H1 (cell line): ENCODE results near the gene B4GAT1. TPM values are rescaled to one million over a fixed set of nuclear protein-coding genes. Genes with fewer than 3 reads are reported as not detected.
A peak's percentile ranks its signal among the peaks of the same experiment; 100 is the strongest.

ENCODE experiments used
- CTCF ChIA-PET: fragments of 300-600 bp; sonication (Branson Sonifier 250); formaldehyde crosslinking; loops from one replicate; lab custom pipeline; 2021; ENCODE audit not compliant: partially characterized antibody; lab: Charles Lee
- POLR2A ChIA-PET: fragments of 300-600 bp; sonication (Branson Sonifier 250); formaldehyde crosslinking; loops from one replicate; lab custom pipeline; 2021; ENCODE audit warnings: inconsistent platforms; ENCODE audit not compliant: partially characterized antibody; lab: Charles Lee
- DNase-seq, 2 experiments: peaks; one replicate each; pipeline versions ENCODE4 v3.0.0 to v3.0.0-alpha.2; 2010 to 2022; ENCODE audit warnings: low spot score in 2 of 2, low read depth in 1 of 2, mixed read lengths in 1 of 2
- FAIRE-seq: peaks from 2 replicates; lab custom pipeline; 2011; peaks lifted over from hg19 to GRCh38; lab: Jason Lieb, UNC
- H2AFZ ChIP-seq: 2 replicates; pipeline ENCODE4 v1.8.1; 2012; ENCODE audit warnings: low read length, inconsistent platforms
- H2AK5ac ChIP-seq: 2 replicates; pipeline ENCODE4 v1.6.1; 2013; ENCODE audit warnings: low read depth, low read length
- H2BK120ac ChIP-seq: replicated peaks from 2 replicates; pipeline ENCODE3; 2013; ENCODE audit warnings: low read depth, low read length, inconsistent platforms
- H2BK12ac ChIP-seq: 2 replicates; pipeline ENCODE4 v1.6.1; 2013; ENCODE audit warnings: low read depth, low read length
- H2BK15ac ChIP-seq: 2 replicates; pipeline ENCODE4 v1.6.1; 2013; ENCODE audit warnings: low read length
- H2BK20ac ChIP-seq: 2 replicates; pipeline ENCODE4 v1.6.1; 2013; ENCODE audit warnings: low read length
- H2BK5ac ChIP-seq: 2 replicates; pipeline ENCODE4 v1.6.1; 2013; ENCODE audit warnings: low read depth, low read length
- H3K14ac ChIP-seq: 2 replicates; pipeline ENCODE4 v1.6.1; 2013; ENCODE audit warnings: inconsistent platforms; ENCODE audit not compliant: insufficient read length
- H3K18ac ChIP-seq: 2 replicates; pipeline ENCODE4 v1.6.1; 2013; ENCODE audit warnings: low read length; ENCODE audit errors: extremely low read depth
- H3K23ac ChIP-seq: 2 replicates; pipeline ENCODE4 v1.6.1; 2013; ENCODE audit warnings: inconsistent platforms; ENCODE audit not compliant: insufficient read length
- H3K23me2 ChIP-seq: 2 replicates; pipeline ENCODE4 v1.6.1; 2013; ENCODE audit warnings: low read depth, low read length
- H3K27ac ChIP-seq: 2 replicates; pipeline ENCODE4 v1.6.1; 2011; ENCODE audit warnings: low read depth, low read length, inconsistent platforms
- H3K27me3 ChIP-seq, 4 experiments: replicated peaks in 1 of 4; 1 replicate in 1 of 4; 2 replicates in 3 of 4; pipeline versions ENCODE4 v1.6.1 to v1.8.1; 2011 to 2013; ENCODE audit warnings: low read length in 3 of 4, mild to moderate bottlenecking in 3 of 4, inconsistent platforms in 2 of 4, mixed read lengths in 2 of 4, moderate library complexity in 1 of 4; ENCODE audit not compliant: control insufficient read depth in 3 of 4, insufficient read depth in 3 of 4; ENCODE audit errors: extremely low read depth in 1 of 4
- H3K36me3 ChIP-seq, 4 experiments: 2 replicates each; pipeline versions ENCODE4 v1.6.1 to v1.8.1; 2011 to 2013; ENCODE audit warnings: mild to moderate bottlenecking in 4 of 4, low read length in 3 of 4, moderate library complexity in 2 of 4, control low read depth in 1 of 4, inconsistent platforms in 1 of 4; ENCODE audit not compliant: insufficient read depth in 4 of 4, control insufficient read depth in 2 of 4
- H3K4ac ChIP-seq: replicated peaks from 2 replicates; pipeline ENCODE3; 2013; ENCODE audit warnings: low read length, low read depth, mixed read lengths, inconsistent platforms; ENCODE audit not compliant: insufficient read length
- H3K4me1 ChIP-seq, 4 experiments: replicated peaks in 1 of 4; 1 replicate in 1 of 4; 2 replicates in 3 of 4; pipeline versions ENCODE4 v1.6.1 to v1.8.1; 2011 to 2013; ENCODE audit warnings: low read length in 3 of 4, inconsistent platforms in 2 of 4, mixed read lengths in 1 of 4; ENCODE audit not compliant: insufficient read depth in 4 of 4, control insufficient read depth in 3 of 4
- H3K4me2 ChIP-seq, 2 experiments: 2 replicates each; pipeline versions ENCODE4 v1.6.1 to v1.8.1; 2011 to 2013; ENCODE audit warnings: low read depth in 2 of 2, low read length in 2 of 2, control low read depth in 1 of 2, inconsistent platforms in 1 of 2, mild to moderate bottlenecking in 1 of 2; ENCODE audit not compliant: insufficient read depth in 1 of 2
- H3K4me3 ChIP-seq, 4 experiments: fragments of 200-600, 300-600 bp in 1 of 4; sonication (generic), shearing (Covaris generic), sonication (Bioruptor Twin) in 1 of 4; 2 replicates each; pipeline versions ENCODE4 v1.5.1 to v1.8.1; 2011 to 2016; ENCODE audit warnings: low read length in 4 of 4, low read depth in 3 of 4, control low read depth in 2 of 4, inconsistent platforms in 2 of 4, mild to moderate bottlenecking in 2 of 4, mixed read lengths in 1 of 4, moderate library complexity in 1 of 4; ENCODE audit not compliant: insufficient read depth in 2 of 4; ENCODE audit errors: extremely low read depth in 1 of 4
- H3K56ac ChIP-seq: replicated peaks from 2 replicates; pipeline ENCODE3; 2013; ENCODE audit warnings: low read depth, mild to moderate bottlenecking, mixed read lengths, low read length, inconsistent platforms; ENCODE audit not compliant: insufficient read length
- H3K79me1 ChIP-seq: 2 replicates; pipeline ENCODE4 v1.6.1; 2013; ENCODE audit warnings: low read depth, low read length, control low read depth
- H3K79me2 ChIP-seq, 2 experiments: 2 replicates each; pipeline versions ENCODE4 v1.6.1 to v1.8.1; 2012 to 2013; ENCODE audit warnings: low read length in 2 of 2, mild to moderate bottlenecking in 2 of 2, inconsistent platforms in 1 of 2; ENCODE audit not compliant: insufficient read depth in 2 of 2, control insufficient read depth in 1 of 2
- H3K9ac ChIP-seq, 4 experiments: replicated peaks in 1 of 4; 1 replicate in 1 of 4; 2 replicates in 3 of 4; pipeline versions ENCODE4 v1.6.1 to v1.8.1; 2011 to 2013; ENCODE audit warnings: low read depth in 3 of 4, low read length in 3 of 4, control low read depth in 2 of 4, mild to moderate bottlenecking in 2 of 4, moderate library complexity in 2 of 4, inconsistent platforms in 1 of 4; ENCODE audit errors: extremely low read depth in 1 of 4
- H3K9me3 ChIP-seq, 2 experiments: 2 replicates each; pipeline versions ENCODE4 v1.6.1 to v1.8.1; 2012 to 2013; ENCODE audit warnings: mild to moderate bottlenecking in 2 of 2, moderate library complexity in 2 of 2, control low read depth in 1 of 2, inconsistent platforms in 1 of 2, low read depth in 1 of 2, low read length in 1 of 2, mixed read lengths in 1 of 2; ENCODE audit not compliant: insufficient read depth in 2 of 2
- H4K20me1 ChIP-seq, 2 experiments: replicated peaks in 1 of 2; 2 replicates each; pipeline versions ENCODE3 to v1.8.1; 2011 to 2013; ENCODE audit warnings: inconsistent platforms in 2 of 2, low read length in 2 of 2, mild to moderate bottlenecking in 1 of 2; ENCODE audit not compliant: insufficient read depth in 2 of 2, control insufficient read depth in 1 of 2
- H4K5ac ChIP-seq: 2 replicates; pipeline ENCODE4 v1.6.1; 2013; ENCODE audit warnings: low read length, low read depth, mixed read lengths, inconsistent platforms; ENCODE audit not compliant: insufficient read length
- H4K8ac ChIP-seq: 2 replicates; pipeline ENCODE4 v1.8.0; 2013; ENCODE audit warnings: mild to moderate bottlenecking, moderate library complexity, low read length, inconsistent platforms; ENCODE audit not compliant: insufficient read depth; ENCODE audit errors: extremely low read depth
- H4K91ac ChIP-seq: replicated peaks from 2 replicates; pipeline ENCODE3; 2013; ENCODE audit warnings: low read length, mixed read lengths, inconsistent platforms; ENCODE audit not compliant: insufficient read length
- BCL11A ChIP-seq, 2 experiments: IDR thresholded peaks; one replicate each; pipeline ENCODE4 v1.6.1; 2011; ENCODE audit warnings: low read depth in 2 of 2, low read length in 2 of 2, mild to moderate bottlenecking in 2 of 2
- CEBPB ChIP-seq: IDR thresholded peaks from 2 replicates; pipeline ENCODE4 v1.6.1; 2012; ENCODE audit warnings: low read depth, low read length
- CHD1 ChIP-seq: IDR thresholded peaks from 2 replicates; pipeline ENCODE4 v1.6.1; 2012; ENCODE audit warnings: low read depth, low read length, improper control_type of control experiment
- HDAC2 ChIP-seq, 2 experiments: fragments of 300-600 bp in 1 of 2; sonication (generic) in 1 of 2; IDR thresholded peaks; 2 replicates each; pipeline ENCODE4 v1.6.1; 2011 to 2012; ENCODE audit warnings: low read depth in 2 of 2, low read length in 2 of 2, mild to moderate bottlenecking in 2 of 2, moderate library complexity in 2 of 2, borderline replicate concordance in 1 of 2, inconsistent platforms in 1 of 2
- NRF1 ChIP-seq: IDR thresholded peaks from 2 replicates; pipeline ENCODE4 v1.6.1; 2011; ENCODE audit warnings: mild to moderate bottlenecking, low read depth, low read length, improper control_type of control experiment
- POLR2A ChIP-seq, 2 experiments: IDR thresholded peaks; 1 replicate in 1 of 2; 2 replicates in 1 of 2; pipeline ENCODE4 v1.6.1; 2011; ENCODE audit warnings: low read depth in 2 of 2, low read length in 2 of 2, mild to moderate bottlenecking in 2 of 2; ENCODE audit errors: control extremely low read depth in 1 of 2
- POLR2AphosphoS5 ChIP-seq: IDR thresholded peaks from 2 replicates; pipeline ENCODE4 v1.6.1; 2011; ENCODE audit warnings: low read depth, low read length
- SP4 ChIP-seq: IDR thresholded peaks from 2 replicates; pipeline ENCODE4 v1.6.1; 2012; ENCODE audit warnings: low read length, inconsistent platforms
- TAF1 ChIP-seq: IDR thresholded peaks from 2 replicates; pipeline ENCODE4 v1.6.1; 2011; ENCODE audit warnings: mild to moderate bottlenecking, low read depth, low read length
- TAF7 ChIP-seq: optimal IDR thresholded peaks from 2 replicates; pipeline ENCODE3; 2011; ENCODE audit warnings: low read depth, mild to moderate bottlenecking, inconsistent platforms, low read length, moderate library complexity, borderline replicate concordance
- WGBS, 2 experiments: shearing (Covaris generic) in 1 of 2; methylation state at CpG; one replicate each; pipeline versions ENCODE4 v1.1.6 to v1.1.7; 2013 to 2015; ENCODE audit warnings: low lambda C conversion rate in 2 of 2, mixed read lengths in 2 of 2, inconsistent platforms in 1 of 2, low coverage in 1 of 2, missing lambda C conversion rate in 1 of 2; ENCODE audit not compliant: insufficient replicate concordance in 2 of 2, insufficient coverage in 1 of 2, insufficient read length in 1 of 2; ENCODE audit errors: extremely low coverage in 1 of 2, missing lambda C conversion rate in 1 of 2; 5-methylcytosine and 5-hydroxymethylcytosine counted together
- polyA plus RNA-seq, 7 experiments: library from polyadenylated mRNA; depleted of rRNA in 3 of 7; stranded (reverse) in 5 of 7; unstranded in 2 of 7; fragments of >200 nt in 5 of 7; fragments of 200-250 nt in 2 of 7; gene quantifications; 1 replicate in 5 of 7; 2 replicates in 1 of 7; 4 replicates in 1 of 7; pipeline versions ENCODE4 v1.2.1 to v1.2.3, GENCODE V29; 2011 to 2013; ENCODE audit warnings: missing spikeins in 2 of 7, mixed read lengths in 2 of 7
- total RNA-seq: library from RNA; stranded (reverse); fragmentation: NEBNext Ultra II Directional; extraction: Animal tissue kit (Norgen Biotek cat#: 25700); gene quantifications from 2 replicates; pipeline ENCODE4 v1.2.1, GENCODE V29; 2021

Gene B4GAT1
- total and polyA plus RNA-seq, 2 of the 8 experiments (the other 6 are each of a cell fraction or from before 2014, with no cell fraction given) = 22.2 to 27.8 TPM

DNA sequence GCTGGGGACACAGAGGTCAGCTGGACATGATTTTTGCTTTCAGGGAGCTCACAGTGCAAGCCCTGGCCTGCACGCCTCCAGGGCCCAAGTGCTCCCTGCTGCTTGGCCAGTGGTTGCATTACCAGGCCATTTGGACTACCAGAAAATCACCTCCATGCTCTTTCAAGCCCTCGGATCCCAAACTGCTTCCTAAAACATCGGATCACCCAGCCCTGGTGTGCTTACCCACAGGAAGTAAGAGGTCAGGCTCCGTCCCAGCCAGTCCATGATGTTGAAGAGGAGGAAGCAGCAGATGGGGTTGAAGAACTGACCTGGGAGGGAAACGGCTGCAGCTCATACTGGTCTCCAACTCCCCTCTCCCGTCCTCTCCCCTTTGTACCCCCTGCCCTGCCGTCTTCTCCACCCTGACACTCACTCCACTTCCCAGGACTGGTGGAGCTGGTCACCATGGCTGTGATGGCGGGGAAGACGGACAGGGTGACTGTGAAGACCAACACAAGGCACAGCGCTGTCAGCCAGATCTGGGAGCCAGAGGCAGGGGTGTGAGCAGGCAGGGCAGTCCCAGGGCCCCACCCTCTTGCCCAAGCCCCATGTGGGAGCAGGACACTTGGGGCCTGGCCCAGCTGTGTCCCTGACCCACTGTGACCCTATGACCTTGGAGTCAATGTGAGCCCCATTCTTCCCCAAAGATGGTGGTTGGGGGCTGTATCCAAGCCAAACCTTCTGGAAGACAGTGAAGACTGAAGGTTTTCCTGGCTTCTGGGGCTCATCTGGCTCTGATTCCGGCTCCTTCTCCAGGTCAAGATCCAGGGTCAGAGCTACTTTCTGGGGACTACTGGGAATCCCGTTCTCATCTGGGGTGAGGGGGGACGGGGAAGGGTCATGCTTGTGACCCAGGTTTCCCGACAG, 18.5 kb upstream of the B4GAT1 start:
- Histone ChIP-seq H3K4me1 (peaks cover 0 to 8% (median 7%) of the 10 kb centered on the region in 4 experiments; a peak in 6 of 7 replicates), H3K56ac (no peak overlapping the region), H3K27ac (no peak overlapping the region), H3K23ac (no peak overlapping the region), H3K27me3 (no peaks in the 10 kb centered on the region), H3K4me3 (no peak overlapping the region), H2BK5ac (no peak overlapping the region), H2BK120ac (no peak overlapping the region), H3K14ac (no peak overlapping the region), H2BK12ac (no peak overlapping the region), H2BK15ac (no peak overlapping the region), H3K23me2 (peaks cover 5% of the 10 kb centered on the region; the same call in 1 of the 2 replicates), H2AFZ (no peak overlapping the region), H2BK20ac (no peak overlapping the region), H3K9me3 (no peaks in the 10 kb centered on the region), H3K18ac (no peak overlapping the region), H3K79me1 (peaks cover 9% of the 10 kb centered on the region; the same call in 1 of the 2 replicates), H3K79me2 (peaks cover 0 to 15% of the 10 kb centered on the region in 2 experiments; a peak in 2 of 4 replicates), H3K4ac (no peak overlapping the region), H4K91ac (no peak overlapping the region), H3K36me3 (peaks cover 26 to 64% (median 61%) of the 10 kb centered on the region in 4 experiments), H4K8ac (no peak overlapping the region; the same call in 1 of the 2 replicates), H4K20me1 (peaks cover 11 to 42% of the 10 kb centered on the region in 2 experiments), H3K4me2 (no peak overlapping the region), H3K9ac (no peak overlapping the region), H4K5ac (no peak overlapping the region), H2AK5ac (no peak overlapping the region)
- 87% methylated on average over 13 of the region's 14 CpGs; no CpG with 5 or more reads in 1 of the 2 experiments for WGBS, 2 experiments
- FAIRE-seq (no peak), DNase-seq (no peak)
- POLR2A ChIA-PET = interaction anchor here (0.6 to 28.7 kb wide), 11 partner anchors 2 to 1095 kb away, joined by 3 to 487 read pairs (median 4); partner anchors contain the start of genes B4GAT1, BRMS1, CD248 and SLC29A2
- CTCF ChIA-PET = interaction anchor here (0.9 to 4.4 kb wide), 10 partner anchors 12 to 377 kb away, joined by 3 to 39 read pairs (median 3); partner anchors contain the start of genes B4GAT1 and BRMS1
- TF ChIP-seq CHD1 = no peak
- TF ChIP-seq TAF1 = no peak
- TF ChIP-seq POLR2A (IDR thresholded peaks at IDR 0.05; ENCODE audit: control extremely low read depth in 1 of 2, low read depth in 2 of 2, low read length in 2 of 2) = peak; percentile 31 to 51
- no peak for TF ChIP-seq TAF7
- no peak for TF ChIP-seq HDAC2 (IDR thresholded peaks at IDR 0.05; ENCODE audit: borderline replicate concordance in 1 of 2, low read depth in 2 of 2, low read length in 2 of 2)
- TF ChIP-seq SP4 = no peak
- no peak for TF ChIP-seq NRF1
- no peak for TF ChIP-seq CEBPB
- peak; percentile 53 for TF ChIP-seq POLR2AphosphoS5
- TF ChIP-seq BCL11A (IDR thresholded peaks at IDR 0.05; ENCODE audit: low read depth in 2 of 2, low read length in 2 of 2) = no peak
